Measurements from ENCODE around the gene TAS1R2.
"Not testable (repeated sequence)": the region's sequence is repeated elsewhere in the genome, so short reads cannot be mapped to it uniquely, and the experiment has no call there.

TAS1R2 gene

DNA sequence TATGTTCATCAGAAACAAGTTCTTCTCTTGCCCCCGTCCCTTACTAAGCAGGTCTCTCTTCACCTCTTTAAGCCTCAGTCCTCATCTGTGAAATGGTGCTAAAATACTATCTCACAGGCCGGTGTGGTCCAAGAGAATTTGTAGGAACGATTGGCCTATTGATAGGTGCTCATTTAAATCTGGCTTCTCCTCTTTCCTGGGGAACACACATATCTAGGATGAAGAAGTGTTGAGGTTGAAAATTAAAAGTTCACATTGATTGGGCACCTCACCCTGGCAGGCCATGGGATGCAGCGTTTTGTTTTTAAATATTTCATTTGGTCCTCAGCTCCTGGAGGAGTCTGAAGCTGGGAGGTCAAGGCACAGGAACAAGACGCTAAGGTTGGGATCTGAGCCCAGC, 8.9 kb upstream of the TAS1R2 start:
- DNase-seq: no peak

DNA sequence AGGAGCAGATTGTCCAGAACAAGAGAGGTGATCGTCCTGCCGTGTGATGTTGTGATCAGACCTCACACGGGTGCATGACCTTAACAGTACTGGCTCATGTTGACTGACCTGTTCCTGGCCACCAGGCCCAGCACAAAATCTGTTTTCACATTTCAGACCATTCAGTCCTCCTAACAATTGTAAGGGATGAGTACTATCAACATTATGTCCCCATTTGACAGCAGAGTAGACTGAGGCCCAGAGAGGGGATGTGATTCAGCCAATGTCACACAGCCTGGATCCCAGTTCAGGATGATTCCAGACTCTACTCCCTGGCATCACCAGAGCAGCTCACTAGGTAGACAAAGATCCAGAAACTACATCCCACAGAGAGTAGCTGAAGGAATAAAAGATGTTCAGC, 7.4 kb upstream of the TAS1R2 start:
- DNase-seq: no peak

DNA sequence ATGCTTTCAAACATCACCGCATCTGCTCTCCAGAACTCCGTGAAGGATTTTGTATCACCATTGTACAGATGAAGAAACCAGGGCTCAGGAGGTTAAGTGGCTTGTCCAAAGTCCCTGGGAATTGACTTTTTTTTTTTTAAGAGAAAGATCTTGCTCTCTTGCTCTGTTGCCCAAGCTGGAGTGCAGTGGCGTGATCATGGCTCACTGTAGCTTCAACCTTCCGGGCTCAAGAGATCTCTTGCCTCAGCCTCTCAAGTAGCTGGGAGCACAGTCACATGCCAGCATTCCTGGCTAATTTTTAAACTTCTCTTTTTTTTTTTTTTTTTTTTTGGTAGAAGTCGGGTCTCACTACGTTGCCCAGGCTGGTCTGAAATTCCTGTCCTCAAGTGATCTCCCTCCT, 6.9 kb upstream of the TAS1R2 start:
- DNase-seq: no peak

DNA sequence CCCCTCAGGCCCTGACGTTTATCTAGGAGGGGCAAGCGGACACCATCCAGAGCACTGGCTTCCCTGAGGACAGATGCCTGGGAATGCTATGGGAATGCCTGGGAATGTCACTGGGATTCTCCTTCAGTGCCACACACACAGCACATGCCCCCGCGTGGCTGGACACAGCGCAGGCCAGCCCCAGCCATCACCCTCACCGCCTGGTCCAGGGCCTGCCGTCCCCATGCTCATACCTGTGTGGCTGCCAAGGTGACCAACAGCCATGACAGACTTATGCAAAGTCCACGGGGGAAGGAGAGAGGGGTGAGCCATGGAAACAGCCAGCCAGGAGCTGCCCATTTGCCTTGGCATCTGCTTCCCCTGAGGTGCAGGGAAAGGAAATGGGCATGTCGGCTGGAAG, 5.7 kb upstream of the TAS1R2 start:
- DNase-seq: no peak

DNA sequence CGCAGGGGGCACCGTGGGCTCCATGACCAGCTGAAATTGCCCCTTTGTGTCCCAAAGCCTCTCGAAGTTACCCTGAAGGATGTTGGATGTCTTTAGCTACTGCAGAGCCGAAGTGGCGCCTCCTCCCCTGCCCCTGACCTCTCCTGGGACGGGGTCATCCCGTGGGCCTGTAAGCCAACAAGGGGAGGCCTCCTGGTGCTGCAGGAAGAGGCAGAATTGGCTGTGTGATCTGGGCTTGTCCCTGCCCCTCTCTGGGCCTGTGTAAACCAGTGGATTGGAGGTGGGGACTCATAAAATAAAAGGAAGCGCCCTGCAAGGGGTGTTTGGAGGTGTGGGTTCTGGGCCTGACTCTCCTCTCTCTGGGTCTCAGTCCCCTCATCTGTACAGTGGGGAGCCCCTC, 2.1 kb upstream of the TAS1R2 start:
- no peak for DNase-seq

DNA sequence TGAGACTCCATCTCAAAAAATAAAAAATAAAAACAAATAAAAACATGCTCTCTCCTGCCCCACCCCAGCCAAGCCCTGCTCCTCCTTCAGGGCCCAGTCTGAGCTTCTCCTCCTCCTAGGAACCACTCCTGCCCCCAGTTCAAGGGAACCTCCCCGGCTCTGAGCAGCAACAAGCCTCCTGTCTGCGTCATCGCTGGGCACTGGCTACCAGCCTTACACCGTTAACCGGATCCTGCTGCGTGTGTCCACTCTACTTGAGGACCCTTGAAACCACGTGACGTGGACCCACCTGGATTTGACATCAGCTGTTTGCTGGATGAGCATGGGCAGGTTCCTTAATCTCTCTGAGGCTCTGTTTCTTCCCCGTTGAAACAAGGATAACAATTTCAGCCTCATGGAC, 1.6 kb upstream of the TAS1R2 start:
- DNase-seq: no peak

DNA sequence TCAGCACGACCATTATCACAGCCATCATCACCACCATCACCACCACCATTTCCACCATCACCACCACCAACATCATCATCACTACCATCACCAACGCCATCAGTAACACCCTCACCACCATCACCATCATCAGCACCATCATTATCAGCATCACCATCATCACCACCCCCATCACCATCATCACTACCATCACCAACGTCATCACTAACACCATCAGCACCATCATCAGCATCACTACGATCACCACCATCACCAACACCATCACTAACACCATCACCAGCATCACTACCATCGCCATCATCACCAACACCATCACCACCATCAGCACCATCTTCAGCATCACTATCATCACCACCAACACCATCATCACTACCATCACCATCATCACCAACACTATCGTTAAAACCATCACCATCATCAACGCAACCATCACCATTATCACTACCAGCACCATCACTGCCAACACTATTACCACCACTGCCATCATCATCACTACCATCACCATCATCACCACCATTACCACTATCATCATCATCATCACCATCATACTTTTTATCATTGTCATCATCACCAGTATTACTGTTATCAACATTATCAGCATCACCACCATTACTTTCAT, 1.3 kb downstream of the TAS1R2 start:
- DNase-seq: no peak

DNA sequence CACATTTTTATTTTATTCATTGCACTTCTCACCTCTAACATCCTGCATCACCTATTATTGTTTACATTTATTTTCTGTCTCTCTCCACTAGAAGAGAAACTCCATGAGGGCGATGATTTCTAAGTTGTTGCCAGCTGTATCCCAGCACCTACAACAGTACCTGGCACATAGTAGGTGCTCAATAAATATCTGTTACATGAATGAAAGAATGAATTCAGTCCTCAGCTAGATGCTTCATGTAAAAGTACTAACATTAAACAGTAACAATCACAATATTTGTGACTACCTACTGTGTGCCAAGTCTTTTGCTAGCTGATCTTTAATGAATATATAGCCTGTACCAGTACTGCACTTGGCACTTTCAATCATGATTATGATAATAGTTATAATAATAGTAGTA, 3.0 kb downstream of the TAS1R2 start:
- DNase-seq: no peak

DNA sequence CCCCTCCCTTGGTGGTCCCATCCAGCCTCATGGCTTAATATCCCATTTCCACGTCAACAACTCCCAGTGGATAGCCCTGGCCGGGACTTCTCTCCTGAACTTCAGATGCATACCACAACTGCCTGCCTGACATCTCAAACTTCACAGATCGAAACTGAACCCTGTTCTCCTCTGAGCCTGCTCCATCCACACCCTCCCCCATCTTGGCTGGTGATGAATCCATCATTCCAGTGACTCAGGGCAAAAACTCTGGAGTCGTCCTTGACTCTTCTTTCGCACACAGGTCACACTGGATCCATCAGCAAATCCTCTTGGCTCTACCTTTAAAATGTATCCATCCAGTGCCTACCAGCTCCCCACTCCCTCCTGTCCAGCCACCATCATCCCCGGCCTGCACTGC, 3.9 kb downstream of the TAS1R2 start:
- no peak for DNase-seq

DNA sequence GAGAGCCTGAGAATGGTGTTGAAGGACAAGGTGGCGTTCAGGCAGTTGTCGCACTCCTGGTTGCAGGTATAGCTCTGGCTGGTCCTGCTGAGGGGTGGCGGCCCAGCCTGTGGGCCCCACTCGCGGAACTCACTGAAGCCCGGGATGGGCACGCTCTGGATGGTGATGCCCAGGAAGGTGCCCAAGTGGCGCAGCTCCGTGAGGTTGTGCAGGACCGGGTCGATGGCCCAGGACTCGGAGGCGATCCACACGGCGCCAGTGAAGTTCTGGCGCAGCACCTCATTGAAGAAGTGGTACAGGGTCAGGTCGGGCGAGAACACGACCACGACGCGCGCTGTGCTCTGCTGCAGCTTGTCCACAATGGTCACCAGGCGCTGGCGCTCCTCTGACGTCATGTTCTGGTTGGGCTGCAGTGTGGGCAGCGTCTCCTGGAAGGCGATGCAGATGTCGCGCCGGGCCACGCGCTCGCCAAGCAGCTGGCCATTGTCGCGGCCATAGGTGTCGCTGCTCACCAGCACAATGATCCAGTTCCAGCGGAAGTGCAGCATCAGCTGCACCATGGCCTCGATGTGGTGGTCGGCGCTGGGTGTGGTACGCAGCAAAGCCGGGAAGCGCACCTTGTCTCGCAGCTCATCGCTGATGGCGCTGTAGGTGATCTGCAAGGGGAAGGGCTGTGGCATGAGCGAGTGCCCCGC, 5.0 kb downstream of the TAS1R2 start:
- no peak for DNase-seq

DNA sequence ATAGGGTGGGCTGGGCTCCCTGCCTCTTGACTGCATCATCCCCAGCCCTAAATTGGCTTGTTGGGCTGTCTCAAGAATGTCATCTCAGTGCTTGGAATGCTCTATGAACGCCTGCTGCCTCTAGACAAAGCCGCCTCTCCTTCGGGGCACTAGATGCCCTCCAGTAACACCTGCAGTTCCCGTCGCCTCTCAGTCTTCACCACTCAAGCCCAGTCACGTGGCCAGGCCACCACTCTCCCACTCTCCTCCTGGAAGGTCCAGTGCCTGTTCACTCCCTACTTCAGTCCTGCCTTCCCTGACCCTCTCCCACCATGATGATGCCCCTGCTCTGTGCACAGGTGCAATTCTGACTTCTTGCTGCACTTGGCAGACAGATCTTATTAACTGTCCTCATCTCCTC, 7.0 kb downstream of the TAS1R2 start:
- no peak for DNase-seq

DNA sequence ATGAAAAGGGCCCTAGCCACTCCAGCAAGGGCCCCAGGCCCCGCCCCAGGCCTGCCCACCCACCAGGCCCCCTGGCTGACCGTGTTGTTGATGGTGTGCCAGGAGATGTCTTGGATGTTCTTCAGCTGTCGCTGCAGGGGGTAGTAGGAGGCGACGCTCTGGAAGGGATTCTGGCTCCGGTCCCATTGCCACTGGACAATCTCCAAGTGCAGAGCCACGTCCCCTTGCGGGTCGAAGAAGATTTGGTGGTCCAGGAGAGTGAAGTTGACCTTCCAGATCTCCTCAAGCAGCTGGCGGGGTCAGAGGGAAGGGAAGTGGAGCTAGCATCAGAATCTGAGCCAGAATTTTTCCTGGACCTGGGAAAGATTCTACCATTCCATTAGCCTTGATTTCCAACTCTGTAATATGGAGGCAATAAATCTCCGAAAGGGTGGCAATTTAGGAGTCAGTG, 10.2 kb downstream of the TAS1R2 start:
- no peak for DNase-seq

DNA sequence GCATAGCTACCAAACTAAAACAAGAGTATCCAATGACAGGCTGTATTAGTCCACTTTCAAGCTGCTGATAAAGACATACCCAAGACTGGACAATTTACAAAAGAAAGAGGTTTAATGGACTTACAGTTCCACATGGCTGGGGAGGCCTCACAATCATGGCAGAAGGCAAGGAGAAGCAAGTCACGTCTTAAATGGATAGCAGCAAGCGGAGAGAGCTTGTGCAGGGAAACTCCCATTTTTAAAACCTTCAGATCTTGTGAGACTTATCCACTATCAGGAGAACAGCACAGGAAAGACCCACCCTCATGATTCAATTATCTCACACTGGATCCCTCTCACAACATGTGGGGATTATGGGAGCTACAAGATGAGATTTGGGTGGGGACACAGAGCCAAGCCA, 11.7 kb downstream of the TAS1R2 start:
- DNase-seq: not testable (repeated sequence)

DNA sequence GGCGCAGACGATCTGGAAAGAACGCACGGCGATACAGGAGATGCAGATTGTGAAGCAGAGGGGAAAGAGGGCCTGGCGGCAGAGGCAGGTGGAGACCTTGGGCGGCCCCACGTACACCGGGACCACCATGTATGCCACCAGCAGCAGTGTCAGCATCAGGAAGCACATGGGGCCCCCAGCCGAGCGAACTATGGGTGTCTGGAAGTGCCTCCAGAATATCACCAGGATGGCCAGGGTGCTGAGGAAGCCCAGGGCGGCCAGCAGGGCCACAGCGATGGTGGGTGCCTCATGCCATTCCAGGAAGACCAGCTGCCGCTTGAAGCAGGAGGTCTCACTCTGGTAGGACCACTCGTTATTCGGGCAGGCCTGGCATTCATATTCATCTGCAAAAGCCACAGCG, 19.3 kb downstream of the TAS1R2 start:
- DNase-seq: no peak

DNA sequence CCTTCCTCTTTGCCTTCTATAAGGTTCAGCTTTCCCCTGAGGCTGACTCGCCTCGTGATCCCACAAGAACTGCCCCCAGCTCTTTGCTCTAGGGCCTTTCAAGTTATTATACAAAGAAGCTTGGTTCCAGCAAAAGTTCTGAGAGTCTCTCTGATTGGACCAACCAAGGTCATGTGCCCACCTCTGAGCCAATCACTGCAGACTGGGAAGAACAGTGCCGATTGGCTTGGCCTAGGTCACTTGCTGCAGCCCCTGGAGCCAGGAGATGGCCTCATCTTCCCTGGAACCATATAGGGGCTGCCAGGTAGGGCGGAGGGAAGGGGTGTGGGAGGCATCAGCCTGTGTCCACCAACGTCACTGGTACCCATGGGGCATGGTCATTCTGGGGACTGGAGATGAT, 22.8 kb downstream of the TAS1R2 start:
- no peak for DNase-seq

DNA sequence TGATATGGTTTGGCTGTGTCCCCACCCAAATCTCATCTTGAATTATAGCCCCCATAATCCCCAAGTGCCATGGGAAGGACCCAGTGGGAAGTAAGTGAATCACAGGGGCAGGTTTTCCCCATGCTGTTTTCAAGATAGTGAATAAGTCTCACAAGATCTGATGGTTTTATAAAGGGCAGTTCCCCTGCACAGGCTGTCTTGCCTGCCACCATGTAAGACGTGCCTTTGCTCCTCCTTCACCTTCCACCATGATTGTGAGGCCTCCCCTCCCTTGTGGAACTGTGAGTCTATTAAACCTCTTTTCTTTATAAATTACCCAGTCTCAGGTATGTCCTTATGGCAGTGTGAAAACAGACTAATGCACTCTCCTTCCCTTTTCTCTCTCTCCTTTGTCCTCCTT, 27.1 kb downstream of the TAS1R2 start:
- DNase-seq: not testable (repeated sequence)

DNA sequence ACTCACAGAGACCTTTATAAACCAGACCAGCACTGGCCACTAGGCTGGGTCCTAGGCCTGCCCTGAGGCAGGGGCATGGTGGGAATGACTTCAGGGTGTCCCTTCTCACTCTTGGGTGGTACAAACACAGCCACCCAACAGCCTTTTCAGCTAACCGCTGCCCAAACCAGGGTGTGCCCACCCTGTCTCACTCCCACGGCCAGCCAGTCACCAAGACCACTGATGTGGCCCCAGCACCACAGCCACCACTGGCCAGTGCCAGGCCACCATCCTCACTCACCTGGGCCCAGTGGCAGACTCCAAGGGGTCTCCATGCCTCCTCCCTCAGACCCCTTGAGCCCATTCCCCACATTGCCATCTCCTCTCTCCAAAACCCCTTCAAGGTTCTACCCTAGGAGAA, 27.8 kb downstream of the TAS1R2 start:
- no peak for DNase-seq

DNA sequence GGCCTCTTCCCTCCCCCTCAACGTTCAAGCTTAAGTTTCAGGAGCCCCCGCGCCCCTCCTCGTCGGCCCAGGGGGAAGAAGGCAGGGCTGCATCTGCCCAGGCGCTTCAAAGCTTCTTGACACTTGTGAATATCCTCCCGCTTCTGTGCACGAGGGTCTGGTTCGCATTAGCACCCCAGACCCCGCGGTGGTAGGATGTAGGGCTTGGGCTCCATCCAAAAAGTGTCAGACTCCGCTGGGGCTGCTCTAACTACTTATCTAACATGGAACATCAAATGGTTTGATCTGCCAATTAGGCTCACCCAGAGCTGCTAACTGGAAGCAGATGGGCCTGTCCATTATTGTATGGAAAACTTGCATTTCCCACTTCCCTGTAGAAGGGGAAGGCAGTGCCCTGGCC, 28.9 kb downstream of the TAS1R2 start:
- DNase-seq: no peak

DNA sequence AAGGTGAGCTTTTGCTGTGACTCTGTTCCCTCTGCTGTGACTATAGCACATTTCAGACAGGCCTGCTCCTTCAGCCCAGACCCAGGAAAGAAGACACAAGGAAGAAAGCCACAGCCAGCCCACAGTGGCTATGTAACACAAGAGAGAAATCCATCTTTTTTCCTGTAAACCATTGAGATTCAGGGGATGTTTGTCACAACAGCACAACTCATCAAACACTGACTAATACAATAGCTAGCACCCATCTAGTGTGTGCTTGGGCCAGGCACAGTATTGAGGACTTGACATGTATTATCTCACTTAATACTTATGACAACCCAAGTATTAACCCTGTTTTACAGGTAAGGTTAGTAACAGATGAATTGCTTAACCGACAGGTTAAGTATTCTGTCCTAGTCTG, 29.8 kb downstream of the TAS1R2 start:
- no peak for DNase-seq

DNA sequence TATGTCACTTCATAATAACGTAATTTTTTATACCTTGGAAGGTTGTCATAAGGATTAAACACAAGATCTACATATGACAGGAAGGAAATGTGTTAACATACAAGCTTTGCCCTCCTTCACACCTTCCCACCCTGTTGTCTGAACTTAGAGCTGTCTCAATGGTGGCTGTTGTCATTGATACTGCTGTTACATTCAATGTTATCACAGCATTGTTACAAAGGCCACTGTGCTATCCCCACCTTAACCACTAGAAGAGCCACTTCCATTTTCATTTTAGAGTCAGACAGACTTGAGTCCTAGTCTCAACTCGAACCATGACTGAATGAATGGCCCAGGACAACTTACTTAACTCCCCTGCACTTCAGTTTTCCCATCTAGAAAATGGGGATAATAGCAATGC, 31.2 kb downstream of the TAS1R2 start:
- DNase-seq: no peak

DNA sequence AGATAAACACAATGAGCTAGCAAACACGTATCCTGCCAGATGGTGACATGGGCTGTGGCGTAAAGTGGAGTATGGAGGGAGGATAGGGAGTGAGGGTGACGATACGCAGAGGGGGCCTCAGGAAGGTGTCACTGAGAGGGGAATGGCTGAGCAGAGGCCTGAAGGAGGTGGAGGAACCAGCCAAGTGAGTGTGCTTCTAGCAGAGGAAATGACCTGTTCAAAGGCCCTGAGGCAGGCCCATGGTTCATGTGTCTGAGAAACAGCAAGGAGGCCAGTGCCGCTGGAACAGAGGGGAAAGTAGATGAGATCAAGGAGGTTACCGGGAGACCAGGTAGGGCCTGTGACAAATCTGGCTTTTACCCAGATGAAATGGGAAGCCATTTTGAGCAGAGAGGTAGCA, 36.0 kb downstream of the TAS1R2 start:
- no peak for DNase-seq

DNA sequence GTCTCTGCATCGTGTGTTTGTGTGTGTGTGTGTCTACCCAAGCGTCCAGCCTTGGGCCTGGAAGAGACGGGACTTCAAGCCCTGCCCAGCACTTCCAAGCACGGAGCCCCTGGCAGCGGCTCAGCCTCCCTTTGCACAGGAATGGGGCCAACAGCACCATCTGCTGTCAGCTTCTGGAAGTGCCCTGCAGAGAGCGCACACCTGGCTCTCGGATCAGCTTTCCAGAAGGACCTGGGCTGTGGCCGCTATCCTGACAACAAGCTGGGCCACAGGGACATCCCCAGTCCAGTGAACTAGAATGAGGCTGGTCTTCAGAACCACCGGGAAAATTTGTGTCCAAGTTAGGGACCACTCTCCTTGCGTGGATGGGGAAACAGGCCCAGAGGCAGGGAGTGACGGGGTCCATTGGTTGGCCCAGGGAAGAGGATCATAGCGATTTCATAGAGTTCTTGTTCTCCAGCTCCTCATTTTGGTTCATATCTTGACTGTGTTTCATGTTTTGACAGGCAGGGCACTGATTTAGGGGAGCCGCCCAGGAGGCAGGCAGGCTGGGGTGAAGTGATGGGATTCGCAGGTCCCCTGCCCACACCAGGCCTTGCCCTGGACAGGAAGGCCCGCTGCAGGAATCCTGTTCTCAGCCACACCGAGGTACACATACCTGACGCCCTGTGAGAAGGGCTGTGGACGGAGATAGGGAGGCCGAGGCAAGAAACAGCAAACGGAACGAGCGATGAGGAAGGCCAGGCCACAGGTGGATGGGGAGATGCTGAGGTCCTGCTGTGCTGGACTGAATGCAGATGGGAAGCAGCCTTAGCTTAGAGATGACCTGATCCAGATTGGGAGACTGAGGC, 38.4 kb downstream of the TAS1R2 start:
- DNase-seq: peak; percentile 71

DNA sequence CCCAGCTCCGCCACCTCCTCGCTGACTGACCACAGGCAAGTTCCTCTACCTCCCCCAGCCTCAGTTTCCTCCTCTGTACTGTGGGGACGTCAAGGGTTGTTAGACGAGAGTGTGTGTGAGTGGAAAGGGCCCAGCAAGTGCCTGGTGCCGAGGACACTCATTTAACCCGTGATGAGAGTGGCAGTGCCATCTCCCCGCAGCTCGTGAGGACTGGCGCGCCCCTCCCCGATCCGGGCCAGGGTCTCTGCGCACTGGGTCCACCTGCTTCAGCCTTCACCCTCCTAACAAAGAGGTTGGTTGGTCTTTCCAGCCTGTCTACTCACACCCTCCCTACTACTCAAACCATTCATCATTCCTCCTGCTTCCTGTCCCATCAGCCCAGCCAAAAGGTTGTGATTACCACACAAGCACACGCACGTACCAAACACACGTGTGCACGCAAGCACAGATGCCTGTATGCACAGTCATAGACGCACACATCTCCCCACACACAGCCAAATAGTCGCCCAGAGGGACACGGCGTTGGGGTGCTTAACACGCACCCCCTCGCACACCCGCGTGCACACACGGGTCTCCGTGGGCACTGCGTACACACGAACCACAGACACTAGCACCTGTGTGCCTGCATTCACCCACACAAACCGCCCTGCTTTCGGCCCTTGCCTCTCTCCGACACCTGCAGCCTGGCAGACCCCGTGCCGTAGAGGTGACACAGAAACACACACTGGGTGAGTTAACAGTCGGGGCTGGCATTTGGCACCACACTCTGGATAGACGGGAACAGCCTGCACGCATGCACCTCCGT, 39.3 kb downstream of the TAS1R2 start:
- DNase-seq: no peak
